ENCODE results near the gene CTNNA3.

GRCh38 chr10:66860376-66860945, 835.5 kb downstream of the CTNNA3 start:
- TF ChIP-seq CTCF (IDR thresholded peaks at IDR 0.05): no peak
- TF ChIP-seq EP300 (IDR thresholded peaks at IDR 0.05; ENCODE audit: low read depth): no peak
